WTC11 (cell line): Measurements from ENCODE around the gene RIMBP2. TPM values are rescaled to one million over a fixed set of nuclear protein-coding genes. Genes with fewer than 3 reads are reported as not detected.

ENCODE experiments used
- ATAC-seq: fragments of 200-7000 bp; cut with Tn5 transposase; 2 replicates; pipeline ENCODE4 v1.10.0; 2021; ENCODE audit warnings: mild to moderate bottlenecking, moderate library complexity
- CTCF ChIA-PET: fragments of 300-600 bp; sonication (Branson Sonifier 250); formaldehyde crosslinking; loops from one replicate; lab custom pipeline; 2021; ENCODE audit warnings: antibody characterized with exemption; lab: Charles Lee
- POLR2A ChIA-PET: fragments of 350-600 bp; sonication (Branson Sonifier 250); formaldehyde crosslinking; loops from one replicate; lab custom pipeline; 2021; ENCODE audit warnings: antibody characterized with exemption; lab: Charles Lee
- DNase-seq: peaks from one replicate; pipeline ENCODE4 v3.0.0; 2021; ENCODE audit warnings: low spot score
- H3K27ac Mint-ChIP-seq: 2 replicates; pipeline ENCODE4 v1.8.0; 2021; ENCODE audit warnings: mixed read lengths
- H3K27me3 Mint-ChIP-seq: 2 replicates; pipeline ENCODE4 v1.8.0; 2021; ENCODE audit warnings: low read depth, mild to moderate bottlenecking, moderate library complexity, mixed read lengths
- H3K36me3 Mint-ChIP-seq: 2 replicates; pipeline ENCODE4 v1.8.0; 2021; ENCODE audit warnings: mixed read lengths
- H3K4me1 Mint-ChIP-seq: 2 replicates; pipeline ENCODE4 v1.8.0; 2022; ENCODE audit warnings: mixed read lengths
- H3K4me3 Mint-ChIP-seq: 2 replicates; pipeline ENCODE4 v1.8.0; 2021; ENCODE audit warnings: mild to moderate bottlenecking, moderate library complexity, mixed read lengths
- H3K9me3 Mint-ChIP-seq: 2 replicates; pipeline ENCODE4 v1.8.0; 2021; ENCODE audit warnings: mixed read lengths
- GTF2I ChIP-seq: fragments of 250-450 bp; sonication (Bioruptor Pico); conservative IDR thresholded peaks from 2 replicates; pipeline ENCODE4 v1.4.0; 2021; ENCODE audit warnings: mild to moderate bottlenecking
- HMGA2 ChIP-seq: fragments of 250-450 bp; sonication (Bioruptor Pico); IDR thresholded peaks from 2 replicates; pipeline ENCODE4 v1.4.0; 2021; ENCODE audit warnings: mild to moderate bottlenecking, moderate library complexity
- PRRX2 ChIP-seq: fragments of 250-450 bp; sonication (Bioruptor Pico); IDR thresholded peaks from 2 replicates; pipeline ENCODE4 v1.8.0; 2021; ENCODE audit warnings: mild to moderate bottlenecking
- RORB ChIP-seq: fragments of 250-450 bp; sonication (Bioruptor Pico); IDR thresholded peaks from 2 replicates; pipeline ENCODE4 v1.9.0; 2021; ENCODE audit warnings: mild to moderate bottlenecking
- SOX15 ChIP-seq: fragments of 250-450 bp; sonication (Bioruptor Pico); IDR thresholded peaks from 2 replicates; pipeline ENCODE4 v1.9.0; 2021; ENCODE audit warnings: mild to moderate bottlenecking
- SP1 ChIP-seq: sonication (generic); formaldehyde crosslinking; conservative IDR thresholded peaks from 2 replicates; pipeline ENCODE4 v1.8.1; 2022; ENCODE audit warnings: missing genetic modification reagents
- ZNF219 ChIP-seq: sonication (generic); formaldehyde crosslinking; IDR thresholded peaks from 2 replicates; pipeline ENCODE4 v1.8.0; 2023; ENCODE audit warnings: missing genetic modification reagents, mild to moderate bottlenecking, borderline replicate concordance
- total RNA-seq: library from RNA; stranded (reverse); gene quantifications from 3 replicates; pipeline ENCODE4 v1.2.3, GENCODE V29; 2021
- TF ChIP-seq, protein P1 (sequence below): sonication (generic); formaldehyde crosslinking; conservative IDR thresholded peaks from 2 replicates; pipeline ENCODE4 v1.8.1; 2023; ENCODE audit warnings: mild to moderate bottlenecking, low read depth, missing genetic modification reagents, moderate library complexity
- TF ChIP-seq, protein P2 (sequence below): sonication (generic); formaldehyde crosslinking; IDR thresholded peaks from 2 replicates; pipeline ENCODE4 v1.8.1; 2023; ENCODE audit warnings: mild to moderate bottlenecking, missing genetic modification reagents
- TF ChIP-seq, protein P3 (sequence below): fragments of 250-450 bp; sonication (Bioruptor Pico); conservative IDR thresholded peaks from 2 replicates; pipeline ENCODE4 v1.9.0; 2021; ENCODE audit warnings: mild to moderate bottlenecking
- TF ChIP-seq, protein P4 (sequence below): sonication (generic); formaldehyde crosslinking; IDR thresholded peaks from 2 replicates; pipeline ENCODE4 v1.8.1; 2022; ENCODE audit warnings: missing genetic modification reagents, borderline replicate concordance
- TF ChIP-seq, protein P5 (sequence below): sonication (generic); formaldehyde crosslinking; IDR thresholded peaks from 2 replicates; pipeline ENCODE4 v1.8.1; 2022; ENCODE audit warnings: mild to moderate bottlenecking, moderate library complexity, missing genetic modification reagents
- TF ChIP-seq, protein P6 (sequence below): fragments of 250-450 bp; sonication (Bioruptor Pico); IDR thresholded peaks from 2 replicates; pipeline ENCODE4 v2.1.2; 2022; ENCODE audit warnings: mild to moderate bottlenecking, moderate library complexity
- TF ChIP-seq, protein P7 (sequence below): sonication (generic); formaldehyde crosslinking; IDR thresholded peaks from 2 replicates; pipeline ENCODE4 v1.8.1; 2022; ENCODE audit warnings: low read depth, mild to moderate bottlenecking, moderate library complexity, missing genetic modification reagents, borderline replicate concordance
- TF ChIP-seq, protein P8 (sequence below): fragments of 250-450 bp; sonication (Bioruptor Pico); IDR thresholded peaks from 2 replicates; pipeline ENCODE4 v1.9.0; 2021; ENCODE audit warnings: mild to moderate bottlenecking

RIMBP2 gene
- total RNA-seq, 1 experiment from 2014 or later: 2.6 TPM

DNA sequence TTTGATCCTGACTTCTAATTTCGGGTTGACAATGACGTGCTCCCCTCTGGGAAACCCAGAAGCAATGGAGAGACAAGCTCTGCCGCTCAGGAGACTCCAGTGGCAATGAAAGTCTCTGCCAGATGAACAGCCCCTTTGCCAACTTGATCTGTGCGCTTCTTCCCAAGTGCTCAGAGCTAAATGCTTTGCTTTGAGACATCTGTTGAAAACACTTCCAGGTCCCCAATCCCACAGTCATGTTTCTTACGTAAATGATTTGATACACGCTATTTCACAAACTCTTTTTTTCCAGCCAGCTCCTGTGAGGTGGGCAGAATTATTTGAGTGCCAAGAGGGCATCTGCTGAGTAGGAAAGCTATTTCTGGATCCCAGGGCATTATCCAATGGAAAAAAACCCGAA lies 147.6 kb downstream of the RIMBP2 start:
- peaks cover 28% of the 10 kb centered on the region for H3K9me3 Mint-ChIP-seq
- ATAC-seq: no peak
- H3K4me1 Mint-ChIP-seq: 0 out of 2 replicates have a peak, but pooled peaks cover 3% of the 10 kb centered on the region
- peaks cover 12% of the 10 kb centered on the region for H3K36me3 Mint-ChIP-seq
- CTCF ChIA-PET: interaction anchor here (0.9 kb wide), 1 partner anchor 180 kb away, joined by 3 read pairs; no protein-coding TSS in a partner anchor
- DNase-seq: no peak
- no peaks in the 10 kb centered on the region for H3K27me3 Mint-ChIP-seq
- no peak for TF ChIP-seq SOX15
- TF ChIP-seq, protein P1, sequence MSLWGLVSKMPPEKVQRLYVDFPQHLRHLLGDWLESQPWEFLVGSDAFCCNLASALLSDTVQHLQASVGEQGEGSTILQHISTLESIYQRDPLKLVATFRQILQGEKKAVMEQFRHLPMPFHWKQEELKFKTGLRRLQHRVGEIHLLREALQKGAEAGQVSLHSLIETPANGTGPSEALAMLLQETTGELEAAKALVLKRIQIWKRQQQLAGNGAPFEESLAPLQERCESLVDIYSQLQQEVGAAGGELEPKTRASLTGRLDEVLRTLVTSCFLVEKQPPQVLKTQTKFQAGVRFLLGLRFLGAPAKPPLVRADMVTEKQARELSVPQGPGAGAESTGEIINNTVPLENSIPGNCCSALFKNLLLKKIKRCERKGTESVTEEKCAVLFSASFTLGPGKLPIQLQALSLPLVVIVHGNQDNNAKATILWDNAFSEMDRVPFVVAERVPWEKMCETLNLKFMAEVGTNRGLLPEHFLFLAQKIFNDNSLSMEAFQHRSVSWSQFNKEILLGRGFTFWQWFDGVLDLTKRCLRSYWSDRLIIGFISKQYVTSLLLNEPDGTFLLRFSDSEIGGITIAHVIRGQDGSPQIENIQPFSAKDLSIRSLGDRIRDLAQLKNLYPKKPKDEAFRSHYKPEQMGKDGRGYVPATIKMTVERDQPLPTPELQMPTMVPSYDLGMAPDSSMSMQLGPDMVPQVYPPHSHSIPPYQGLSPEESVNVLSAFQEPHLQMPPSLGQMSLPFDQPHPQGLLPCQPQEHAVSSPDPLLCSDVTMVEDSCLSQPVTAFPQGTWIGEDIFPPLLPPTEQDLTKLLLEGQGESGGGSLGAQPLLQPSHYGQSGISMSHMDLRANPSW (CRISPR knock-in tag): no peak
- no peak for TF ChIP-seq RORB (CRISPR knock-in tag)
- H3K27ac Mint-ChIP-seq: no peak overlapping the region
- H3K4me3 Mint-ChIP-seq: no peak overlapping the region
- POLR2A ChIA-PET: no interaction called here

DNA sequence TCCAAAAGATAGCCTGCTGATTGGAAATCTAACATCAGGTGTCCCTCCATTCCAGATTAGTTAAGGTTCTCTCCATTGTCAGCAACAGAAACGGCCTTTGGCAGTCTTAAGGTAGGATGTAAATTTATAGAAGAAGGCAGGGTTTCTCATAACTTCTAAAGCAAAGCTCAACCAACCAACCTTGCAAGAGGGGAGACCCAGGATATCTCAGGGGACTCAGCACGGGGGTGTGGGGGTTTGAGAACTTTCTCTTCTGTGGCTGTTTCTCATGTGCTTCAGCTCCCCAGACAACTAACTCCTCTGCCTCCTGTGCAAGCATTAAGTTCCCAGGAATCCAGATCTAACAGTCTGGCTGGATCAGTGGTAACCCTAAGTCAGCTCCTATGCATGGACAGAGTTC lies 148.1 kb downstream of the RIMBP2 start:
- CTCF ChIA-PET: interaction anchor here (0.9 kb wide), 1 partner anchor 180 kb away, joined by 3 read pairs; no protein-coding TSS in a partner anchor

DNA sequence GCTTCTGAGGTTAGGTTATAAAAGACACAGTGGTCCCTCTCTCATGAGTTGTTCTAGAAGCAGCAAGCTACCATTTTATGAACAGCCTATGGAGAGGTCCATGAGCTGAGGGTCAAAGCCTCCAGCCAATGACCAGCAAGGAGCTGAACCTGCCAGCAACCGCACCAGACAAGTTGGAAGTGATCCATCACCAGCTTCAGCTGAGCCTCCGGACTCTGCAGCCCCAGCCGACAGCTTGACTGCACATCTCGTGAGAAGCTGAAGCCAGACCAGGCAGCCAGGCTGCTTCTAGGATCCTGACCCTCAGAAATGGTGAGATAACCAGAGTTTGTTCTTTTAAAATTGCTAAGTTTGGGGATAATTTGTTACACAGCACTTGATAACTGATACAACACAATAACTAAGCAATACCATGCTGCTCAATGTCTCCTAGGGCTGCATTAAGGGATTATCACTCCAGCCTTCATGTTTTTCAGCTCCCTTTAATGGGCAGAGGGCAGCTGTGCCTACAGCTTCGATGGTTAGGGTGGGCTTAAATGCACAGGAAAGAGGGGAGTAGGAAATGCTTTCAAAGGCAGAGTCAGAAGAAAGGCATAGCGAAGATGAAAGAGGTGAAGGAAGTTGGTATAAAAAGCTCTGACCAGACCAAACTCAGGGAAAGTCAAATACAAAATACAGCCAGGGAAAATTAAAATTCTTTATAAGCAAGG lies 149.5 kb downstream of the RIMBP2 start:
- H3K27ac Mint-ChIP-seq: no peak overlapping the region
- TF ChIP-seq, protein P2, sequence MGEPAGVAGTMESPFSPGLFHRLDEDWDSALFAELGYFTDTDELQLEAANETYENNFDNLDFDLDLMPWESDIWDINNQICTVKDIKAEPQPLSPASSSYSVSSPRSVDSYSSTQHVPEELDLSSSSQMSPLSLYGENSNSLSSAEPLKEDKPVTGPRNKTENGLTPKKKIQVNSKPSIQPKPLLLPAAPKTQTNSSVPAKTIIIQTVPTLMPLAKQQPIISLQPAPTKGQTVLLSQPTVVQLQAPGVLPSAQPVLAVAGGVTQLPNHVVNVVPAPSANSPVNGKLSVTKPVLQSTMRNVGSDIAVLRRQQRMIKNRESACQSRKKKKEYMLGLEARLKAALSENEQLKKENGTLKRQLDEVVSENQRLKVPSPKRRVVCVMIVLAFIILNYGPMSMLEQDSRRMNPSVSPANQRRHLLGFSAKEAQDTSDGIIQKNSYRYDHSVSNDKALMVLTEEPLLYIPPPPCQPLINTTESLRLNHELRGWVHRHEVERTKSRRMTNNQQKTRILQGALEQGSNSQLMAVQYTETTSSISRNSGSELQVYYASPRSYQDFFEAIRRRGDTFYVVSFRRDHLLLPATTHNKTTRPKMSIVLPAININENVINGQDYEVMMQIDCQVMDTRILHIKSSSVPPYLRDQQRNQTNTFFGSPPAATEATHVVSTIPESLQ (CRISPR knock-in tag): no peak
- TF ChIP-seq ZNF219 (CRISPR knock-in tag) (no peak), GTF2I (CRISPR knock-in tag) (no peak)
- TF ChIP-seq, protein P3, sequence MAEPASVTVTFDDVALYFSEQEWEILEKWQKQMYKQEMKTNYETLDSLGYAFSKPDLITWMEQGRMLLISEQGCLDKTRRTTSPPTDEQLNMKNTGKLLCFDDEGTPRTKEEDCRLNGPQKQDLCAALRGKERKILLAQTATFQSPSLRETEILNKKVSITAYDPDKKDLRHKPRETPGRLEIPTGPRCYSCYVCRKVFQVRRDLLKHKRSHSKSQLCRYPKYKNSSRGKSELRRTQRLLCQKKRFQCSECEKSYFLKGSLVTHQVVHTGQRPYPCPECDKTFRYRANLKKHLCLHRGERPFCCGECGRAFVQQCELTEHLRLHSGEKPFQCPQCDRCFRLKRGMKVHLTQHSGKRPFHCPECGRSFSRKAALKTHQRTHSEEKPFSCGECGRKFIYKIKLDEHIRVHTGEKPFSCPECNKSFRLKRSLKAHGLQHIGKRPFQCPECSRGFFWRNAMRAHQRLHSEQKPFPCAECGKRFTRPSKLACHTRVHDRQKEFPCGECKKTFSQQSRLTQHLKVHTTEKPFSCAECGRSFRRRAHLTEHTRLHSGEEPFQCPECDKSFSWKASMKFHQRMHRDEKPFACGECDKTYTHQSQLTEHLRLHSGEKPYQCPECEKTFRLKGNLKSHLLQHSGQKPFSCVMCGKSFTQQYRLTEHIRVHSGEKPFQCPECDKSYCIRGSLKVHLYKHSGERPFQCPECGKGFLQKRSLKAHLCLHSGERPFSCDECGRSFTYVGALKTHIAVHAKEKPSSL (CRISPR knock-in tag): no peak

More for the DNA sequence above, 148.1 kb downstream of the RIMBP2 start:
- Mint-ChIP-seq H3K36me3 (peaks cover 12% of the 10 kb centered on the region), H3K4me1 (0 out of 2 replicates have a peak, but pooled peaks cover 3% of the 10 kb centered on the region), H3K4me3 (no peak overlapping the region), H3K27me3 (no peaks in the 10 kb centered on the region), H3K27ac (no peak overlapping the region), H3K9me3 (peaks cover 28% of the 10 kb centered on the region)
- ATAC-seq (no peak), DNase-seq (no peak)
- TF ChIP-seq PRRX2 (CRISPR knock-in tag) (no peak), HMGA2 (CRISPR knock-in tag) (no peak), SP1 (CRISPR knock-in tag) (no peak)
- TF ChIP-seq, protein P4, sequence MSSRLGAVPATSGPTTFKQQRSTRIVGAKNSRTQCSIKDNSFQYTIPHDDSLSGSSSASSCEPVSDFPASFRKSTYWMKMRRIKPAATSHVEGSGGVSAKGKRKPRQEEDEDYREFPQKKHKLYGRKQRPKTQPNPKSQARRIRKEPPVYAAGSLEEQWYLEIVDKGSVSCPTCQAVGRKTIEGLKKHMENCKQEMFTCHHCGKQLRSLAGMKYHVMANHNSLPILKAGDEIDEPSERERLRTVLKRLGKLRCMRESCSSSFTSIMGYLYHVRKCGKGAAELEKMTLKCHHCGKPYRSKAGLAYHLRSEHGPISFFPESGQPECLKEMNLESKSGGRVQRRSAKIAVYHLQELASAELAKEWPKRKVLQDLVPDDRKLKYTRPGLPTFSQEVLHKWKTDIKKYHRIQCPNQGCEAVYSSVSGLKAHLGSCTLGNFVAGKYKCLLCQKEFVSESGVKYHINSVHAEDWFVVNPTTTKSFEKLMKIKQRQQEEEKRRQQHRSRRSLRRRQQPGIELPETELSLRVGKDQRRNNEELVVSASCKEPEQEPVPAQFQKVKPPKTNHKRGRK (CRISPR knock-in tag): no peak
- TF ChIP-seq, protein P5, sequence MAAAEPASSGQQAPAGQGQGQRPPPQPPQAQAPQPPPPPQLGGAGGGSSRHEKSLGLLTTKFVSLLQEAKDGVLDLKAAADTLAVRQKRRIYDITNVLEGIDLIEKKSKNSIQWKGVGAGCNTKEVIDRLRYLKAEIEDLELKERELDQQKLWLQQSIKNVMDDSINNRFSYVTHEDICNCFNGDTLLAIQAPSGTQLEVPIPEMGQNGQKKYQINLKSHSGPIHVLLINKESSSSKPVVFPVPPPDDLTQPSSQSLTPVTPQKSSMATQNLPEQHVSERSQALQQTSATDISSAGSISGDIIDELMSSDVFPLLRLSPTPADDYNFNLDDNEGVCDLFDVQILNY (CRISPR knock-in tag): no peak
- TF ChIP-seq, protein P6, sequence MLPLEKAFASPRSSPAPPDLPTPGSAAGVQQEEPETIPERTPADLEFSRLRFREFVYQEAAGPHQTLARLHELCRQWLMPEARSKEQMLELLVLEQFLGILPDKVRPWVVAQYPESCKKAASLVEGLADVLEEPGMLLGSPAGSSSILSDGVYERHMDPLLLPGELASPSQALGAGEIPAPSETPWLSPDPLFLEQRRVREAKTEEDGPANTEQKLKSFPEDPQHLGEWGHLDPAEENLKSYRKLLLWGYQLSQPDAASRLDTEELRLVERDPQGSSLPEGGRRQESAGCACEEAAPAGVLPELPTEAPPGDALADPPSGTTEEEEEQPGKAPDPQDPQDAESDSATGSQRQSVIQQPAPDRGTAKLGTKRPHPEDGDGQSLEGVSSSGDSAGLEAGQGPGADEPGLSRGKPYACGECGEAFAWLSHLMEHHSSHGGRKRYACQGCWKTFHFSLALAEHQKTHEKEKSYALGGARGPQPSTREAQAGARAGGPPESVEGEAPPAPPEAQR (CRISPR knock-in tag): no peak
- TF ChIP-seq, protein P7, sequence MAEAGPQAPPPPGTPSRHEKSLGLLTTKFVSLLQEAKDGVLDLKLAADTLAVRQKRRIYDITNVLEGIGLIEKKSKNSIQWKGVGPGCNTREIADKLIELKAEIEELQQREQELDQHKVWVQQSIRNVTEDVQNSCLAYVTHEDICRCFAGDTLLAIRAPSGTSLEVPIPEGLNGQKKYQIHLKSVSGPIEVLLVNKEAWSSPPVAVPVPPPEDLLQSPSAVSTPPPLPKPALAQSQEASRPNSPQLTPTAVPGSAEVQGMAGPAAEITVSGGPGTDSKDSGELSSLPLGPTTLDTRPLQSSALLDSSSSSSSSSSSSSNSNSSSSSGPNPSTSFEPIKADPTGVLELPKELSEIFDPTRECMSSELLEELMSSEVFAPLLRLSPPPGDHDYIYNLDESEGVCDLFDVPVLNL (CRISPR knock-in tag): no peak
- TF ChIP-seq, protein P8, sequence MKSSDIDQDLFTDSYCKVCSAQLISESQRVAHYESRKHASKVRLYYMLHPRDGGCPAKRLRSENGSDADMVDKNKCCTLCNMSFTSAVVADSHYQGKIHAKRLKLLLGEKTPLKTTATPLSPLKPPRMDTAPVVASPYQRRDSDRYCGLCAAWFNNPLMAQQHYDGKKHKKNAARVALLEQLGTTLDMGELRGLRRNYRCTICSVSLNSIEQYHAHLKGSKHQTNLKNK (CRISPR knock-in tag): no peak
- POLR2A ChIA-PET: no interaction called here

More for the DNA sequence above, 149.5 kb downstream of the RIMBP2 start:
- POLR2A ChIA-PET: interaction anchor here (0.5 kb wide), 1 partner anchor 110 kb away, joined by 3 read pairs; no protein-coding TSS in a partner anchor
- Mint-ChIP-seq H3K4me1 (0 out of 2 replicates have a peak, but pooled peaks cover 3% of the 10 kb centered on the region), H3K4me3 (no peak overlapping the region), H3K36me3 (peaks cover 12% of the 10 kb centered on the region), H3K9me3 (peaks cover 28% of the 10 kb centered on the region), H3K27me3 (no peaks in the 10 kb centered on the region)
- no peak for ATAC-seq
- CTCF ChIA-PET: interaction anchor here (0.6 to 1.0 kb wide), 2 partner anchors 32 to 182 kb away, joined by 3 to 4 read pairs; no protein-coding TSS in a partner anchor
- DNase-seq: no peak
